NT2/D1 (cell line): Measurements from ENCODE around the gene SIDT1.

Source experiments
- DNase-seq: peaks from one replicate; pipeline ENCODE4 v3.0.0-alpha.2; 2011; ENCODE audit warnings: low read depth, low spot score
- H3K27me3 ChIP-seq: 2 replicates; pipeline ENCODE4 v1.6.0; 2011; ENCODE audit warnings: mild to moderate bottlenecking; ENCODE audit not compliant: insufficient read length, insufficient read depth
- H3K36me3 ChIP-seq: 2 replicates; pipeline ENCODE4 v1.6.1; 2011; ENCODE audit warnings: mild to moderate bottlenecking, low read length, mixed read lengths; ENCODE audit not compliant: insufficient read depth, insufficient read length
- H3K4me1 ChIP-seq: 2 replicates; pipeline ENCODE4 v1.5.1; 2011; ENCODE audit not compliant: insufficient read depth, insufficient read length
- H3K4me3 ChIP-seq: 2 replicates; pipeline ENCODE4 v1.5.1; 2011; ENCODE audit warnings: low read depth; ENCODE audit not compliant: insufficient read length
- H3K9ac ChIP-seq: 2 replicates; pipeline ENCODE4 v1.6.0; 2011; ENCODE audit warnings: low read depth; ENCODE audit not compliant: insufficient read length
- H3K9me3 ChIP-seq: 2 replicates; pipeline ENCODE4 v1.5.1; 2011; ENCODE audit warnings: mild to moderate bottlenecking, low read length; ENCODE audit not compliant: insufficient read depth
- SUZ12 ChIP-seq: IDR thresholded peaks from 2 replicates; pipeline ENCODE4 v1.6.1; 2011; ENCODE audit not compliant: insufficient read length, insufficient read depth; ENCODE audit errors: extremely low read depth
- YY1 ChIP-seq: IDR thresholded peaks from 2 replicates; pipeline ENCODE4 v1.6.1; 2011; ENCODE audit not compliant: insufficient read length, insufficient read depth
- ZNF274 ChIP-seq: IDR thresholded peaks from 2 replicates; pipeline ENCODE4 v1.6.1; 2011; ENCODE audit warnings: mild to moderate bottlenecking, low read depth, low read length

The SIDT1 gene

DNA sequence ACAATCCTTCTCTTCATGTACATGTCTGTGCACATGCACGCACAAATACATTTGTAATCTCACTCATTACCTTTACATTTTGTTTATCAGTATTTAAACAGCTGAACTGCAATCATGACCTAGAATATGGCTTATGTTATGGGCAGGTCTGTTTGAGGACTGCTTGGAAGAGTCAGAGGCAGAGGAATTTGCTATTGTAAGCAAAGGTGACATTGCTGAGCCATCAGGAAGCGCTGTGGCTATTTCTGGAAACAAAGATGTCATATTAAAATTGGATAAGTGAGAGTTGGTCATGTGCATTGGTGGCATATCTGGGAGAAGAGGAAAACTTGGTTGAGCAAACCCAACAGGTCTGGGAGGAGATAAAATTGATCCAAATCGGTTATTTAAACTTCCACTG is 122.5 kb downstream of the SIDT1 start:
- no peaks in the 10 kb centered on the region for H3K4me1 ChIP-seq
- peaks cover 16% of the 10 kb centered on the region for H3K36me3 ChIP-seq
- no peak overlapping the region for H3K4me3 ChIP-seq
- no peaks in the 10 kb centered on the region for H3K9me3 ChIP-seq
- no peaks in the 10 kb centered on the region for H3K27me3 ChIP-seq
- no peak overlapping the region for H3K9ac ChIP-seq
- DNase-seq, result no peak
- TF ChIP-seq ZNF274, result no peak
- TF ChIP-seq SUZ12, result no peak
- no peak for TF ChIP-seq YY1

DNA sequence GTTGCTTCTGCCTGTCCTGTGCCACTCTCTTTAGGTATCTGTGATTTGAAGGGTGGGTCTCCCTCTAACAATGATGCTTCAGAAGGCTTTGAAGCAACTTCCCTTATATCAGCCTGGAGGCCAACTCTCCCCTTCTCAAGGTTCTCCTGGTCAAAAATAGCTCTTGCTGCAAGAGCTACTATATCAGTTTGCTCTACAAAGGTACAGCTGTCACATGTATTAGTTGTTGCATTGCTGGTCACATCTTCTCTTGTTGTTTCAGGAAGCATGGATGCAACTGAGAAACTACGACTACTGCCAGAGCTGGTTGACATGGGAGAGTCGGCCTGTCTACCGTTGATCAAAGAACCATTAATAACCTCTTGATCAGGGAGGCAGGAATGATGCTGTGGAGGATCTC is 125.8 kb downstream of the SIDT1 start:
- Histone ChIP-seq H3K9me3 (no peaks in the 10 kb centered on the region), H3K4me1 (no peaks in the 10 kb centered on the region), H3K9ac (no peak overlapping the region), H3K36me3 (peaks cover 33% of the 10 kb centered on the region), H3K27me3 (no peaks in the 10 kb centered on the region), H3K4me3 (no peak overlapping the region)
- no peak for DNase-seq
- TF ChIP-seq SUZ12, result no peak
- TF ChIP-seq YY1, result no peak
- TF ChIP-seq ZNF274, result no peak

DNA sequence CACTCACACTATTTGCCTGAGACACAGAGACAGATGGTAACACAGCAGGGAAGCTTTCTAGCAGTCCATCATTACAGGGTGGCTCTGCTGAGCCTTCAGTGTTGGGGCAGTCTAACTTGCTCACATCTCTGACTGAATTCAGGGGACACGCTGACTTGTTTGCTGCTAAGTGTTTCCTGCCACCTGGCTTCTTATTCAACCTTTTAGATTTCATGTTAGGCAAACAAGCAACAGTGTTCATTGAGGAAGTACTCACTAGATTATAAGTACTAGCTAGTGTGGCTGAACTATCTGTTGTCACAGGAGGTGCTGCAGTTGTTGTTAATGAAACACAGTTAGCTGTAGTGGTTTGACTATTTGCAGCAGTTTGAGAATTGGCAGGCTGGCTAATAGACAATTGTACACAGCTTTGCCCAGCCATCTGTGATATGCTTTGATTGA is 126.8 kb downstream of the SIDT1 start:
- Histone ChIP-seq H3K4me1 (no peaks in the 10 kb centered on the region), H3K9me3 (no peaks in the 10 kb centered on the region), H3K36me3 (peaks cover 33% of the 10 kb centered on the region), H3K9ac (no peak overlapping the region), H3K4me3 (no peak overlapping the region), H3K27me3 (no peaks in the 10 kb centered on the region)
- DNase-seq, result no peak
- TF ChIP-seq ZNF274 (no peak), SUZ12 (no peak), YY1 (no peak)

GRCh38 chr3:113659996-113660395 is 127.6 kb downstream of the SIDT1 start:
- H3K4me3 ChIP-seq, result no peak overlapping the region
- H3K27me3 ChIP-seq, result no peaks in the 10 kb centered on the region
- H3K4me1 ChIP-seq, result no peaks in the 10 kb centered on the region
- no peak for TF ChIP-seq SUZ12
- TF ChIP-seq YY1, result no peak
- DNase-seq, result no peak
- no peaks in the 10 kb centered on the region for H3K9me3 ChIP-seq
- no peak overlapping the region for H3K9ac ChIP-seq
- peaks cover 33% of the 10 kb centered on the region for H3K36me3 ChIP-seq

DNA sequence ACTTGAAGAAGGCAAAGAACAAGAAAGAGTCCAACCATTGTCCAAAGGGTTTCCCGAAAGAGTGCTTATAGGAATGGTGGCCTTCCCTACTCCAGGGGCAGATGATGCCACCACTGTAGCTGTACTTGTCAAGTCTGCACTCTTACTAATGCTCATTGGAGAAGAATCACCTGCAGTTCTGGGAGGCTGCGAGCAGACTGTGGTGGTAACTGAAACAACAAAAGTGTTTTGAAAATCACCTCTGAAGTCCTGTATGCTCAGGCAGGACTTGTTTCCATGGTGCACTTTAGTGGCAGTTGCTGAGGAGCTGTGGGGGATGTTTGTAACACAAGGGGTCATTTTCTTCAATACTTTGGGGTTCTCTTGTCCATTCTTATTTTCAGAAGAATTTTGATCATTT is 128.1 kb downstream of the SIDT1 start:
- Histone ChIP-seq H3K36me3 (peaks cover 31% of the 10 kb centered on the region), H3K27me3 (no peaks in the 10 kb centered on the region), H3K9me3 (no peaks in the 10 kb centered on the region), H3K4me1 (no peaks in the 10 kb centered on the region), H3K9ac (no peak overlapping the region), H3K4me3 (no peak overlapping the region)
- TF ChIP-seq ZNF274 (no peak), SUZ12 (no peak), YY1 (no peak)
- DNase-seq, result no peak

DNA sequence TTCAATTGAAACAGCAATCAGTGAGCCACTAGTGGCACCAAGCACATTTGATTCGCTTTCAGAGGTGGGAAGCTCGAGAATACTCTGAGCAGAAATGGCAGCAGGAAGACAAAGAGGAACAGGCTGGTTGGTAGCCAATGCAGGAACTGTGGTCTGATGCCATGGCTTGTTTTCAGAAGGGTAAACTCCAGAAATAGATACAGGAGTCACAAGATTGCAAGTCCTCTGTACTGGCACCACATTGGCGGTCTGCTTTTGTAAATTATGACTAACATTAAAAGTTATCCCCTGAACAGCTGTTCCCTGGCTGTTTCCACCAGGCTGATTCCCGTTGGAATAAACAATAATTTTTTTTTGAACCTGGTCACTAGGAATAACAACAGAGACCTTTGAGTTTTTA is 128.5 kb downstream of the SIDT1 start:
- Histone ChIP-seq H3K4me1 (no peaks in the 10 kb centered on the region), H3K27me3 (no peaks in the 10 kb centered on the region), H3K36me3 (peaks cover 31% of the 10 kb centered on the region), H3K4me3 (no peak overlapping the region), H3K9me3 (no peaks in the 10 kb centered on the region), H3K9ac (no peak overlapping the region)
- TF ChIP-seq YY1 (no peak), SUZ12 (no peak), ZNF274 (no peak)
- DNase-seq, result no peak

DNA sequence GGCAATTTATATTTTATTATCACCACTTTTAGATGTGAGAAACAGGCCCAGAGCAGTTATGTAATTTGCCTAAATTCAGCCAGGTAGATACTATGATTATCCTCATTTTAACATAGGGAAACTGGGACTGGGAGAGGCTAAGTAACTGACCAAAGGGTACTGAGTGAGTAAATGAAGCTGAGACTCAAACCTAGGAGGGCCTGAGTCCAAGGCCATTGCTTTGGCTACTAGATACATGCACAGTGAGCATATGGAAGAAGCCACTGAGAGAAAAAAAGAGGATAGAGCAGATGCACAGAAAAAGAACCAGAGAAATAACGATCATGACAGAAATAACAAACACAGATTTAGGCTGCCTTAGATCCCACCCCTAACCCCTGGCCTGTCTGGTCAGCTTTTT is 130.5 kb downstream of the SIDT1 start:
- DNase-seq, result no peak
- no peak overlapping the region for H3K9ac ChIP-seq
- no peaks in the 10 kb centered on the region for H3K9me3 ChIP-seq
- H3K36me3 ChIP-seq, result peaks cover 26% of the 10 kb centered on the region
- H3K4me3 ChIP-seq, result no peak overlapping the region
- TF ChIP-seq SUZ12 (no peak), ZNF274 (no peak), YY1 (no peak)
- H3K4me1 ChIP-seq, result no peaks in the 10 kb centered on the region
- no peaks in the 10 kb centered on the region for H3K27me3 ChIP-seq

GRCh38 chr3:113663324-113663750 is 131.0 kb downstream of the SIDT1 start:
- Histone ChIP-seq H3K4me1 (no peaks in the 10 kb centered on the region), H3K27me3 (no peaks in the 10 kb centered on the region), H3K4me3 (no peak overlapping the region), H3K9ac (no peak overlapping the region), H3K36me3 (peaks cover 26% of the 10 kb centered on the region), H3K9me3 (no peaks in the 10 kb centered on the region)
- no peak for DNase-seq
- TF ChIP-seq ZNF274 (no peak), SUZ12 (no peak), YY1 (no peak)
